ENCODE measurements around the gene F7.
A peak's percentile ranks its signal among the peaks of the same experiment; 100 is the strongest.

Gene F7

GRCh38 chr13:113119822-113120189 lies 14.2 kb downstream of the F7 start:
- ATAC-seq, result no peak

GRCh38 chr13:113120300-113121182 lies 14.9 kb downstream of the F7 start:
- ATAC-seq, result no peak

- ATAC-seq, result no peak
Measured at GRCh38 chr13:113121183-113121927, 15.8 kb downstream of the F7 start.

GRCh38 chr13:113121928-113122471 lies 16.4 kb downstream of the F7 start:
- no peak for ATAC-seq

- no peak for ATAC-seq
Measured at GRCh38 chr13:113122550-113123225, 17.1 kb downstream of the F7 start, which contains the start of gene F10. Gene F10 (plus strand): TSS chr13:113122799. CDS start chr13:113122856, 57 bp downstream.

GRCh38 chr13:113123226-113124201 lies 17.9 kb downstream of the F7 start:
- no peak for ATAC-seq

DNA sequence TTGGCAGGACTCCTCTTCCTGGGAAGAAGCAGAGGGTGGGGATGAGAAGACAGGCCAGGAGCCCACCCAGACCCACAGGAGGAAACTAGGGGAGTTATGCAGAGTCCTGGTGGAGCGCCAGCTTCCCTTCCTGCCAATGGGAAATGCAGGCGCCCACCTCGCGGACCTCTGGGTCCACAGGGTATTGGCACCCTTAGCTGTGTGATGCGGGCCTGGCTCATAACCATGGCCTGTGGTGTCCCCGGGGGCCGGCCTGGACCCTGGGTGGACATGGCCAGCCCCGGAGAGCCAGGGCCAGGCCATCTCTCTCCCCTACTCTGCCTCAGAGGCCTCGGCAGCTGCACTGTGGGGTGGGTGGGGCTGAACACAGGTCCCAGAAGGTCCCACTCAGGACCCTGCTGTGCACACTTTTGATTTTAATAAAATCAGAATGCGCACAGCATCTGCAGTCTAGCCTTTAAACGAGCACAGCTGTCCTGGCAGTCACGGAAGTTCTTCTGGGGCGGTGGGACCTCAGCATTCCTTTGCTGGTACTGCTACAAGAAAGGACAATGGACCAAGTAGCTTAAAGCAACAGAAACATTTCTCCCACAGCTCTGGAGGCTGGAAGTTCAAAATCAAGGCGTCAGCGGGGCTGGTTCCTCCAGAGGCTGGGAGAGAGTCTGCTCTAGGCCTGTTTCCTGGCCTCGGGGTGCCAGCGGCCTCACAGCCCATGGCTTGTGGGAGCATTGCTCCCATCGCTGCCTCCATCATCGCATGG lies 18.8 kb downstream of the F7 start:
- no peak for ATAC-seq

GRCh38 chr13:113125506-113126264 lies 20.1 kb downstream of the F7 start:
- no peak for ATAC-seq

GRCh38 chr13:113126265-113127150 lies 20.9 kb downstream of the F7 start:
- ATAC-seq, result no peak

GRCh38 chr13:113129480-113129879 lies 23.9 kb downstream of the F7 start:
- no peak for ATAC-seq

DNA sequence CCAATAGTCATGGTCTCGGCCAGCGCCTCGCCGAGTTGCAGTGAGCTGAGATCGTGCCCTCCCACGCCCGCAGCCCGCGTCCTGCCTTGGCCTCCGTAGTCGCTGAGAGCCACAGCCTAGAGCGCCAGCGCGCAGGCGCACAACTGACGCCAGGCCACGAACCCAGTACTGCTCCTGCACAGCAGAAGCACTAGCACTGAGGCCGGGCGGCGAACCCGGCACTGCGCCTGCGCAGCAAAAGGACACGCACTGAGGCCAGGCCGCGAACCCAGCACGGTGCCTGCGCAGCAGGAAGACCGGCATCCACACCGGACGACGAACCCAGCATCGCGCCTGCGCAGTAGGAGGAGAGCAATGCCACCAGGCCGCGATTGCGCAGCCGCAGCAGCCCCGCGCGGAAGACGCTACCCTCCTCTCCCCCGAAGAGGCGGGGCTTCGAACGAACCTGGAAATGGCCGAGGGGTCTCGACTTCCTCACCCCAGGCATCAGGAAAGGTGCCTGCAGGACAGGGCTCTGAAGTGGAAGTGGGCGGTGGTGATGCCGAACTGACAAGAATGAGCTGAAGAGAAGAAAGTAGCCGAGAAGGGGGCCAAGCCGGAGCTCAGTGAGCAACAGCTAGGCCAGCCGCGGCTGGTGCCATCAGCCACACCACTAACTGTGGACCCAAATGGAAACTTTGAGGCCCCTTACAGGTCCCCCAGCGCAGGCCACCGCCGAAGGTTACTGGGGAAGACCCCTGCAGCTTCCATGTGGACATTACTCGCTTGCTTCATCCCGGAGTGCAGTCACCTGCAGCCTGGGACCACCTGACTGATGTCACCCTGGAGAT lies 24.5 kb downstream of the F7 start:
- ATAC-seq, result peak; percentile 51 to 53

DNA sequence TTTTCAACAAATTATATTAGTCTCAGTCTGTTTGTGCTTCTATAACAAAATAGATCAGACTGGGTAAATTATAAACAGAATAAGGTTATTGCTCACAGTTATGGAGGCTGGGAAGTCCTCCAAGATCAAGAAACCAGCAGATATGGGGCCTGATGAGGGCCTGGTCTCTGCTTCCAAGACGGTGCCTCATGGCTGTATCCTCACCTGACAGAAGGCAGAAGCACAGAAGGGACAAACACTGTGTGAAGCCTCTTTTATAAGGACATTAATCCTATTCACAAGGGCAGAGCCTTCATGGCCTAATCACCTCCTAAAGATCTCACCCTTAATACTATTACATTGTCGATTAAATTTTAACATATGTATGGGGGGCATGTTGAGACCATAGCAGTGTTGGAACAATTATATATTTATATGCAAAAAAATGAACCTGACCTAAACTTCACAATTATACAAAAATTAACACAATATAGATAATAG lies 29.7 kb downstream of the F7 start:
- no peak for ATAC-seq

DNA sequence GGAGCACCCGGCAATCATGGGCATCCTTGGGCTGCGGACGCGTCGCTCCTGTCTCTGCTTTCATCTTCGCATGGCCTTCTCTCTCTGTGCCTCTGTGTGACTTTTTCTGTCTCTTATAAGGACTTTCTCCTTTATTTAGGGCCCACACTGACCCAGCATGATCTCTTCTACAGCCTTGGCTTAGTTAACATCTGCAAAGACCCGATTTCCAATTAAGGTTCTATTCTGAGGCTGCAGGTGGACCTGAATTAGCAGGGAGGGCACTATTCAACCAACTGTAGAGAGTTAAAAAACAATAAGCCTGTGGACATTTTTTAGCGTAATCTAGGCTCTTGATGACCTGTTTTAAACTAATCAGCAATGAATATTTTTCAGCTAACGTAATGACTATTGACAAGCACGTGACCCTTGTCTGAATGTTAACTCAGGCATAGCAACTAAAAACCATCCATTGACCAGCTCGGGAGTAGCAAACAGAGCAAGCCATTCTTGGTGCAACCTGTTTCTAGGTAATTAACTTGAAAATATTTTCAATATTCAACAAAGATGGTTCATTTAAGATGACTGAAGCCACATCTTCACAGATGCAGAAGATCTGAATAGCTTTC lies 32.2 kb downstream of the F7 start:
- ATAC-seq, result no peak

DNA sequence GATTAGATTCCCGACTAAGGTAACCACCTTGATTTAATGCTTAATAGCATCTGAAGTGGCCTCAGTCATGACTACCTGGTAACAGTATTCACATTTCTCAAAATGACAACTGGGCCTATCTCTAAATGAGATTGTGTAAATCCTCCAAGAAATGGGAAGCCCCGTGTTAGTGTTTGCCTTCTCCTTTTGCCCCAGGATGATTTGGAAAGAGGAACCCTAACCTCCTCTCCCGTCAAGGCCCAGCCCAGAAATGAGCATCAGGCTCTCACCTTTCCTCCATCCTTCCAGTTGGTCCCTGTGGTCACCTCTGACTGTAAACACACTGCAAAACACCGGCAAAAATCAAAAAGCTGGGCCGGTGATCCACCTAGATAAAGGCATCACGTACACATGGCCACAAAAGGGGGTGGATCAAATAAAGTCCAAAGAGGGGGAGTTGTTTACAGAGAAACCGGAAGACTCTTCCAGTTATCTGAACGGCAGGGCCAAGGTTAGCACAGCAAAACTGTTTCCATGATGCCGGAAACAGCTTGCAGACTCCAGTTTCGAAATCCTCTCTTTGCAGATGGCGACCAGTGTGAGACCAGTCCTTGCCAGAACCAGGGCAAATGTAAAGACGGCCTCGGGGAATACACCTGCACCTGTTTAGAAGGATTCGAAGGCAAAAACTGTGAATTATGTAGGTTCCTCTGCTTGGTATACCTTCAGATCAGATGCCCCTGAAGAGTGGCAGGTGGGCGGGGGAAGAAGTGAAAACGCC lies 33.4 kb downstream of the F7 start:
- no peak for ATAC-seq

DNA sequence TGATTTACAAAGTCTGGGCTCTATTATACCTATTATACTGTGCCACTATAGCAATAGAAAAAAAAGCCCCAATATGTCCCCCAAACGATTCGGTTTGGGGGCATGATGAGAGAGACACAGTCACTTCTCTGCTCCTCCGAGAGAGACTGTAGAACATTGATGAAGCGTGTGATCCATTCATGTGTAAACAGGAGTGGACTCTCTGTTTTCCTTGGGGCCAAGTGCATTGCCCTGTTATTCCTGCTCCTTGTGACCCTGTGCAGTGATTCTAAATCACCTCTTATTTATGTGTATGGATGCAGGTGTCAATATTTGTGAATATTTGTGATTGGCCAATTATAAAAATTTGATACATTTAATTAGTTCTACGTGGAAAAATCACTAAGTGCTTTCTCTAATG lies 34.0 kb downstream of the F7 start:
- no peak for ATAC-seq

DNA sequence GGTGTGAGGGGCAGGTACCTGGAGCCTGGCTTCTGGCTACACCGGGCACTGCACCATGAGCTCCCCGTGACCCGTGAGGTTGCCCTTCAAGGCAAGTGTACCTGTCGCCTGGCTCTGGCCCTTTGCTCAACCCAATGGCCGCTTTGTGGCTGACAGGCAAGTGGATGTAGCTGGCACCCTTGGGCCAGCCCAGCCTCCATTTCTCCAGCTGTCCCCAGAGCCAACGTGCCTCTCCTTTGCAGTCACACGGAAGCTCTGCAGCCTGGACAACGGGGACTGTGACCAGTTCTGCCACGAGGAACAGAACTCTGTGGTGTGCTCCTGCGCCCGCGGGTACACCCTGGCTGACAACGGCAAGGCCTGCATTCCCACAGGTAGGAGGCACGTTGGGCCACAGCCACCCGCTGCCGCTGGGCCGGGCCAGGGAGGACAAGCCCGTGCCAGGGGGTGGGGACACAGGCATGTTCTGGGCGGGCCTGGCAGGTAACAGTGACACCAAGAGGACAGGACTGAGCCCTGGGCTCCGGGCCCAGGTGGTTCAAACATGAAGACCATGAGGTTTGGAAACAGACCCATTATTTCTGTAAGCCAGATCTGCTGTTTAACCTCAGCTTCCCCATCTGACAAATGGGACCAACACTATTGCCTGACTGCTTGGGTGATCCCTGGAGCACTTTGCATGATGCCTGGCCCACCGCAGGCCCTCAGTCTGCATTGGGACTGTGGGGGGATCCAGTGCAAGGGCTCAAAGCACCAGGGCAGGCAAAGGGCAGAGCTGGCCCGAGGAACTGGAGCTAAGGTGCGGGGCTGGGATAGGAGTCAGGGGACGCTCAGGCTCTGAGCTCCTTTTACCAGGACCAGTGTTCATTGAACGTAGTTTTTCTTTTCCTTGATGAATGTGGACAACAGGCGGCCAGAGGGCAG lies 35.3 kb downstream of the F7 start:
- no peak for ATAC-seq
